ENCODE data around the gene TNNC2.

Gene TNNC2

GRCh38 chr20:45779011-45779915 is 47.8 kb downstream of the TNNC2 start:
- no peak for DNase-seq

GRCh38 chr20:45776931-45777330 is 50.2 kb downstream of the TNNC2 start:
- DNase-seq, result no peak

GRCh38 chr20:45775411-45775810 is 51.7 kb downstream of the TNNC2 start:
- DNase-seq, result no peak

- no peak for DNase-seq
Observed at GRCh38 chr20:45774945-45775344, 52.2 kb downstream of the TNNC2 start.

All from NCI-H1694 (cell line).